ENCODE data around the gene SPINT1.

The SPINT1 gene

GRCh38 chr15:40828447-40829036, 15.3 kb upstream of the SPINT1 start, which contains the start of gene PPP1R14D:
PPP1R14D (minus strand) TSS chr15:40828708; CDS start chr15:40828641, 67 bp downstream.
- no peak for DNase-seq (ENCODE audit: low read depth, low spot score)

GRCh38 chr15:40829115-40829514, 14.7 kb upstream of the SPINT1 start:
- no peak for DNase-seq (ENCODE audit: low read depth, low spot score)

GRCh38 chr15:40830884-40831283, 13.0 kb upstream of the SPINT1 start:
- DNase-seq (ENCODE audit: low read depth, low spot score): no peak

- DNase-seq (ENCODE audit: low read depth, low spot score): no peak
Observed at GRCh38 chr15:40831861-40832260, 12.0 kb upstream of the SPINT1 start.

- DNase-seq (ENCODE audit: low read depth, low spot score): no peak
Observed at GRCh38 chr15:40832903-40833302, 10.9 kb upstream of the SPINT1 start.

- no peak for DNase-seq (ENCODE audit: low read depth, low spot score)
Observed at GRCh38 chr15:40836020-40836419, 7.8 kb upstream of the SPINT1 start.

- DNase-seq (ENCODE audit: low read depth, low spot score): no peak
Observed at GRCh38 chr15:40838756-40839155, 5.1 kb upstream of the SPINT1 start.

GRCh38 chr15:40841741-40842140, 2.1 kb upstream of the SPINT1 start:
- no peak for DNase-seq (ENCODE audit: low read depth, low spot score)

GRCh38 chr15:40843261-40843884, 475 bp upstream of the SPINT1 start:
- DNase-seq (ENCODE audit: low read depth, low spot score): no peak

- DNase-seq (ENCODE audit: low read depth, low spot score): no peak
Observed at GRCh38 chr15:40844696-40845030, 815 bp downstream of the SPINT1 start.

GRCh38 chr15:40845036-40845435, 1.2 kb downstream of the SPINT1 start:
- DNase-seq (ENCODE audit: low read depth, low spot score): no peak

GRCh38 chr15:40845511-40846284, 1.9 kb downstream of the SPINT1 start:
- DNase-seq (ENCODE audit: low read depth, low spot score): no peak

GRCh38 chr15:40846841-40847222, 3.0 kb downstream of the SPINT1 start:
- no peak for DNase-seq (ENCODE audit: low read depth, low spot score)

- DNase-seq (ENCODE audit: low read depth, low spot score): no peak
Observed at GRCh38 chr15:40847223-40847961, 3.5 kb downstream of the SPINT1 start.

GRCh38 chr15:40850576-40851112, 6.8 kb downstream of the SPINT1 start:
- no peak for DNase-seq (ENCODE audit: low read depth, low spot score)

- no peak for DNase-seq (ENCODE audit: low read depth, low spot score)
Observed at GRCh38 chr15:40852529-40852928, 8.7 kb downstream of the SPINT1 start.

GRCh38 chr15:40853241-40853890, 9.5 kb downstream of the SPINT1 start:
- no peak for DNase-seq (ENCODE audit: low read depth, low spot score)

GRCh38 chr15:40854161-40854560, 10.3 kb downstream of the SPINT1 start:
- DNase-seq (ENCODE audit: low read depth, low spot score): no peak

- DNase-seq (ENCODE audit: low read depth, low spot score): no peak
Observed at GRCh38 chr15:40855706-40856234, 11.9 kb downstream of the SPINT1 start.

- DNase-seq (ENCODE audit: low read depth, low spot score): no peak
Observed at GRCh38 chr15:40856746-40857145, 12.9 kb downstream of the SPINT1 start.
